Measurements from ENCODE around the gene SMYD1.

- TF ChIP-seq ZFP30 (CRISPR knock-in tag; IDR thresholded peaks at IDR 0.05) (no peak), ZC3H10 (CRISPR knock-in tag; IDR thresholded peaks at IDR 0.05) (no peak), GLIS3 (CRISPR knock-in tag; IDR thresholded peaks at IDR 0.05) (no peak), ISL1 (CRISPR knock-in tag; IDR thresholded peaks at IDR 0.05) (no peak), TSHZ2 (CRISPR knock-in tag; IDR thresholded peaks at IDR 0.05) (no peak)
- TF ChIP-seq, protein P1, sequence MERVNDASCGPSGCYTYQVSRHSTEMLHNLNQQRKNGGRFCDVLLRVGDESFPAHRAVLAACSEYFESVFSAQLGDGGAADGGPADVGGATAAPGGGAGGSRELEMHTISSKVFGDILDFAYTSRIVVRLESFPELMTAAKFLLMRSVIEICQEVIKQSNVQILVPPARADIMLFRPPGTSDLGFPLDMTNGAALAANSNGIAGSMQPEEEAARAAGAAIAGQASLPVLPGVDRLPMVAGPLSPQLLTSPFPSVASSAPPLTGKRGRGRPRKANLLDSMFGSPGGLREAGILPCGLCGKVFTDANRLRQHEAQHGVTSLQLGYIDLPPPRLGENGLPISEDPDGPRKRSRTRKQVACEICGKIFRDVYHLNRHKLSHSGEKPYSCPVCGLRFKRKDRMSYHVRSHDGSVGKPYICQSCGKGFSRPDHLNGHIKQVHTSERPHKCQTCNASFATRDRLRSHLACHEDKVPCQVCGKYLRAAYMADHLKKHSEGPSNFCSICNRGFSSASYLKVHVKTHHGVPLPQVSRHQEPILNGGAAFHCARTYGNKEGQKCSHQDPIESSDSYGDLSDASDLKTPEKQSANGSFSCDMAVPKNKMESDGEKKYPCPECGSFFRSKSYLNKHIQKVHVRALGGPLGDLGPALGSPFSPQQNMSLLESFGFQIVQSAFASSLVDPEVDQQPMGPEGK (CRISPR knock-in tag; IDR thresholded peaks at IDR 0.05; ENCODE audit: borderline replicate concordance) = no peak
Measured at GRCh38 chr2:88096708-88097107, 29.1 kb downstream of the SMYD1 start.

Data from SK-N-SH treated with all-trans-retinoic acid at 6 μM for 48 hours (cell line).